DND-41 (cell line): ENCODE measurements around the gene URB1.

ENCODE experiments used
- ATAC-seq: fragments of 200-7000 bp; cut with Tn5 transposase; 3 replicates; pipeline ENCODE4 v1.9.1; 2021; ENCODE audit warnings: low read depth; ENCODE audit not compliant: insufficient read depth
- DNase-seq: peaks from one replicate; pipeline ENCODE4 v3.0.0-alpha.2; 2020
- H2AFZ ChIP-seq: 2 replicates; pipeline ENCODE4 v1.6.0; 2012; ENCODE audit warnings: low read depth, low read length
- H3K27ac ChIP-seq: 2 replicates; pipeline ENCODE4 v1.5.1; 2012; ENCODE audit warnings: low read length, inconsistent platforms
- H3K27me3 ChIP-seq: fragments of 200-600 bp; sonication (generic); 2 replicates; pipeline ENCODE4 v1.6.0; 2012; ENCODE audit warnings: low read length, mild to moderate bottlenecking, inconsistent platforms; ENCODE audit not compliant: insufficient read depth, poor library complexity
- H3K36me3 ChIP-seq: 2 replicates; pipeline ENCODE4 v1.5.1; 2012; ENCODE audit warnings: low read length, inconsistent platforms; ENCODE audit not compliant: insufficient read depth
- H3K4me1 ChIP-seq: 2 replicates; pipeline ENCODE4 v1.5.1; 2012; ENCODE audit warnings: mild to moderate bottlenecking, low read length; ENCODE audit not compliant: insufficient read depth
- H3K4me2 ChIP-seq: 2 replicates; pipeline ENCODE4 v1.6.0; 2012; ENCODE audit warnings: mild to moderate bottlenecking, moderate library complexity, low read length, inconsistent platforms; ENCODE audit not compliant: insufficient read depth
- H3K4me3 ChIP-seq, 2 experiments: fragments of 200-600 bp in 1 of 2; shearing (Covaris generic) in 1 of 2; 2 replicates each; pipeline ENCODE4 v1.5.1; 2012 to 2016; ENCODE audit warnings: inconsistent platforms in 2 of 2, low read length in 2 of 2, mild to moderate bottlenecking in 2 of 2, low read depth in 1 of 2, moderate library complexity in 1 of 2
- H3K79me2 ChIP-seq: 2 replicates; pipeline ENCODE4 v1.6.0; 2012; ENCODE audit warnings: low read length, inconsistent platforms; ENCODE audit not compliant: insufficient read depth
- H3K9ac ChIP-seq: 2 replicates; pipeline ENCODE4 v1.6.0; 2012; ENCODE audit warnings: low read depth, mild to moderate bottlenecking, inconsistent platforms, low read length, moderate library complexity
- H3K9me3 ChIP-seq: 2 replicates; pipeline ENCODE4 v1.5.1; 2012; ENCODE audit warnings: low read length, moderate library complexity, mild to moderate bottlenecking, inconsistent platforms; ENCODE audit not compliant: insufficient read depth, severe bottlenecking
- H4K20me1 ChIP-seq: 2 replicates; pipeline ENCODE4 v1.6.0; 2012; ENCODE audit warnings: low read length; ENCODE audit not compliant: insufficient read depth
- EZH2 ChIP-seq: IDR thresholded peaks from 3 replicates; pipeline ENCODE4 v1.6.1; 2012; ENCODE audit warnings: borderline replicate concordance, low read depth, mild to moderate bottlenecking, moderate library complexity, low read length, inconsistent platforms; ENCODE audit not compliant: severe bottlenecking
- TF ChIP-seq, protein P1 (sequence below): IDR thresholded peaks from 2 replicates; pipeline ENCODE4 v1.5.1; 2012; ENCODE audit warnings: borderline replicate concordance, low read length, moderate library complexity, mild to moderate bottlenecking; ENCODE audit not compliant: poor library complexity, severe bottlenecking; ENCODE audit errors: extremely low read depth

The URB1 gene

DNA sequence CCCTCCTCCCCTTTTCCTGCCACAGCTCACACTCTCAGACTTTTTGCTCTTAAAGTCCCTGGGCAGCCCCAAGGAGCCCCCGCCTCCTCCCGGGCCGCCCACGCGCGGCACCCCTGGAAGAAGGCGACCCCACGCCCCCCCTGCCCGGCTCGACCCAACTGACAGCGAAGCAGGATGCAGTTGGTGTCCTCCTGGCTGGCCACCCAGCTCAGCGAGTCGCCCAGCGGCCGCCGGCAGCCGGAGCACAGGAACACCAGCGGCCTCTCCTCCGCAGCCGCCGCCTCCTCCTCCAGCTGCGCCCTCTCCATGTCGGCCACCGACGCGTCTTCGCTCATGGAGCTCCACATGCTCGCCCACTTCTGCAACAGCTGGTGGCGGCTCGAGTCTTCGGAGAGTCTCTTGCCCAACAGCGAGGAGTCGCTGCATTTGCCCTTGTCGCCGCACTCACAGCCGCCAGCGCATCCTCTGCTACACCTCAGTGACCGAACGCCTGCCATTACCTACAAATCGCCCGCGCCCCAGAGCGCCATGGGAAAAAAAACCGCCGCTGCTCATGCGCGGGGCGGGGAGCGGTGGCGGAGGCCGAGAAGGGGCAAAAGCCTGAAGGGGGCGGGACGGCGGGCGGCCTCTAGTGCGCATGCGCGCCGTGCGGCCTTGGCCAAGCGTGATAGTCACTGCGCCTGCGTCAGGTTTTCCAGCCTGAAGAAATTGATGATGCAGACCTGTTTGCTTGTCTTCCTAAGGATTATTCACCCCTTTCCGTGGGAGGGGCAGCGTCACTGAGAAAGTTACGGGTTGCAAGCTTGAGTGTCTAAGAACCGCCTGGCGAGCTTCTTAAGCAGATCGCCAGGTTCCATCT lies 114.1 kb downstream of the URB1 start, which contains the start of gene MIS18A:
Gene MIS18A, minus strand, starts transcription at position 532 of the 859 bp plus-strand sequence. Its CDS starts 35 bp downstream, at position 497.
- peaks cover 7% of the 10 kb centered on the region; the same call in 1 of the 2 replicates for H4K20me1 ChIP-seq
- H3K27ac ChIP-seq, result peak within 1 kb of the TSS; percentile 89
- peak within 1 kb of the TSS; percentile 94 to 96 for H3K4me3 ChIP-seq
- H3K36me3 ChIP-seq, result peaks cover 10% of the 10 kb centered on the region
- H3K79me2 ChIP-seq, result peaks cover 47% of the 10 kb centered on the region
- no peaks in the 10 kb centered on the region for H3K27me3 ChIP-seq
- DNase-seq, result peak; percentile 96
- H3K9me3 ChIP-seq, result no peaks in the 10 kb centered on the region
- H3K9ac ChIP-seq, result peak within 1 kb of the TSS; percentile 68
- peak within 1 kb of the TSS; percentile 99 for H2AFZ ChIP-seq
- peak within 1 kb of the TSS; percentile 93 for H3K4me2 ChIP-seq
- ATAC-seq, result peak; percentile 89
- TF ChIP-seq, protein P1, sequence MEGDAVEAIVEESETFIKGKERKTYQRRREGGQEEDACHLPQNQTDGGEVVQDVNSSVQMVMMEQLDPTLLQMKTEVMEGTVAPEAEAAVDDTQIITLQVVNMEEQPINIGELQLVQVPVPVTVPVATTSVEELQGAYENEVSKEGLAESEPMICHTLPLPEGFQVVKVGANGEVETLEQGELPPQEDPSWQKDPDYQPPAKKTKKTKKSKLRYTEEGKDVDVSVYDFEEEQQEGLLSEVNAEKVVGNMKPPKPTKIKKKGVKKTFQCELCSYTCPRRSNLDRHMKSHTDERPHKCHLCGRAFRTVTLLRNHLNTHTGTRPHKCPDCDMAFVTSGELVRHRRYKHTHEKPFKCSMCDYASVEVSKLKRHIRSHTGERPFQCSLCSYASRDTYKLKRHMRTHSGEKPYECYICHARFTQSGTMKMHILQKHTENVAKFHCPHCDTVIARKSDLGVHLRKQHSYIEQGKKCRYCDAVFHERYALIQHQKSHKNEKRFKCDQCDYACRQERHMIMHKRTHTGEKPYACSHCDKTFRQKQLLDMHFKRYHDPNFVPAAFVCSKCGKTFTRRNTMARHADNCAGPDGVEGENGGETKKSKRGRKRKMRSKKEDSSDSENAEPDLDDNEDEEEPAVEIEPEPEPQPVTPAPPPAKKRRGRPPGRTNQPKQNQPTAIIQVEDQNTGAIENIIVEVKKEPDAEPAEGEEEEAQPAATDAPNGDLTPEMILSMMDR, result peak; percentile 34
- no peak for TF ChIP-seq EZH2
- H3K4me1 ChIP-seq, result peaks cover 35% of the 10 kb centered on the region

DNA sequence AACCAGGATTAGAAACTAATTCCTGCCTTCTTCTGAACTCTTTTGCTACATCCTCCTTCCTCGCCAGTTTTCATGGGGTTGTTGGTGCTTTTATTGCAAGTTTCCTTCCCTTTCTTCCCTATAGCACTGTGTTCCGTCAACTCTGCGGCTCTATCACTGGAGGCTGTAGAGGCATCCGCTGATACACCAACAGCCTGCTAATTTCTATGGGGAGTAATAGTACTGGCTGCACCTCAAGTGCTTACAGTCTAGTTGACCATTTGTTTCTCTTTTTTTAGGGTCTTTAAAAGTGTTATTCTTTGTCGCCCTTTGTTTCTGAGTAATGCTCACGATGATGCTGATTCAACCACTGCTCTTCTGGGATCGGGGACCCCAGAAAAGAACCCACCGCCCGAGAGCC lies 114.7 kb downstream of the URB1 start:
- peak overlapping the region; percentile 89 for H3K27ac ChIP-seq
- peak overlapping the region; percentile 68 for H3K9ac ChIP-seq

DNA sequence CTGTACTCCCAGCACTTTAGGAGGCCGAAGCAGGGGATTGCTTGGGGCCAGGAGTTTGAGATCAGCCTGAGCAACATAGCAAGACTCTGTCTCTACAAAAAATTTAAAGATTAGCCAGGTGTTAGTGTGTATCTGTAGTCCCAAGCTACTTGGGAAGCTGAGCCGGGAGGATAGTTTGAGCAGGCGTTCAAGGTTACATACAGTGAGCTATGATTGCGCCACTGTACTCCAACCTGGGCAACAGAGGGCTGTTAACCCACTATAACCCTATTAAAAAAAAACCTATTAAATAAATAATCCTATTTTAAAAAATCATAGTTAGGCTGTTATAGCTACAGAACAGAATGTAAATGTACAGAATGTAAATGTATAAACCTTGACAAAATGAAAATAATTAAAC lies 116.1 kb downstream of the URB1 start:
- no peaks in the 10 kb centered on the region for H3K27me3 ChIP-seq
- no peaks in the 10 kb centered on the region for H3K9me3 ChIP-seq
- H3K4me2 ChIP-seq, result peak overlapping the region; percentile 93; the same call in 1 of the 2 replicates
- no peak overlapping the region for H3K27ac ChIP-seq
- no peak overlapping the region for H2AFZ ChIP-seq
- H3K4me3 ChIP-seq, result no peak overlapping the region
- peaks cover 29% of the 10 kb centered on the region for H3K36me3 ChIP-seq
- H3K9ac ChIP-seq, result no peak overlapping the region
- peaks cover 35% of the 10 kb centered on the region for H3K4me1 ChIP-seq
- TF ChIP-seq, protein P1, result no peak
- no peak for TF ChIP-seq EZH2
- ATAC-seq, result no peak
- no peak for DNase-seq
- peaks cover 14% of the 10 kb centered on the region; the same call in 1 of the 2 replicates for H4K20me1 ChIP-seq
- H3K79me2 ChIP-seq, result peaks cover 63% of the 10 kb centered on the region

More for the DNA sequence above, 114.7 kb downstream of the URB1 start:
- Histone ChIP-seq H3K27me3 (no peaks in the 10 kb centered on the region), H4K20me1 (peaks cover 8% of the 10 kb centered on the region; the same call in 1 of the 2 replicates), H2AFZ (peak overlapping the region; percentile 99), H3K4me1 (peaks cover 35% of the 10 kb centered on the region), H3K4me2 (peak overlapping the region; percentile 93), H3K36me3 (peaks cover 16% of the 10 kb centered on the region), H3K9me3 (no peaks in the 10 kb centered on the region), H3K79me2 (peaks cover 52% of the 10 kb centered on the region), H3K4me3 (peak overlapping the region; percentile 94 to 96)
- ATAC-seq (peak; percentile 44; the same call in 2 of the 3 replicates), DNase-seq (peak; percentile 19)
- no peak for TF ChIP-seq EZH2
- TF ChIP-seq, protein P1, result no peak
